Natural killer cell (primary cell): ENCODE data around the gene FFAR1. TPM values are rescaled to one million over a fixed set of nuclear protein-coding genes. Genes with fewer than 3 reads are reported as not detected.

Experiments
- ATAC-seq, 3 donors: fragments of 150-1000 bp in 2 of 3; fragments of 200-7000 bp in 1 of 3; cut with Tn5 transposase; 1 replicate in 1 of 3; 2 replicates in 2 of 3; pipeline ENCODE4 v1.10.0; 2021; ENCODE audit warnings: mild to moderate bottlenecking in 2 of 3, moderate library complexity in 2 of 3
- DNase-seq, 2 donors: peaks; one replicate each; pipeline versions ENCODE4 v3.0.0 to v3.0.0-alpha.2; 2013 to 2021; ENCODE audit warnings: mixed read lengths in 1 of 2
- H3K27ac ChIP-seq: one replicate; pipeline ENCODE4 v1.5.1; 2013; ENCODE audit warnings: mild to moderate bottlenecking, low read length
- H3K27me3 ChIP-seq: one replicate; pipeline ENCODE4 v1.6.1; 2013; ENCODE audit warnings: low read length; ENCODE audit not compliant: control insufficient read depth, insufficient read depth
- H3K36me3 ChIP-seq: one replicate; pipeline ENCODE4 v1.6.1; 2013; ENCODE audit warnings: low read length; ENCODE audit not compliant: control insufficient read depth, insufficient read depth
- H3K4me1 ChIP-seq: one replicate; pipeline ENCODE4 v1.6.1; 2013; ENCODE audit warnings: low read length; ENCODE audit not compliant: control insufficient read depth, insufficient read depth
- H3K4me3 ChIP-seq: one replicate; pipeline ENCODE4 v1.5.1; 2013; ENCODE audit warnings: low read length
- H3K9me3 ChIP-seq: one replicate; pipeline ENCODE4 v1.6.1; 2013; ENCODE audit warnings: low read length; ENCODE audit not compliant: control insufficient read depth, insufficient read depth
- H3K27ac Mint-ChIP-seq, 2 donors: one replicate each; pipeline ENCODE4 v1.8.0; 2022; ENCODE audit warnings: mild to moderate bottlenecking in 2 of 2, mixed read lengths in 2 of 2, moderate library complexity in 1 of 2
- H3K27me3 Mint-ChIP-seq, 2 donors: one replicate each; pipeline ENCODE4 v1.8.0; 2022; ENCODE audit warnings: low read depth in 2 of 2, mixed read lengths in 2 of 2
- H3K36me3 Mint-ChIP-seq: one replicate; pipeline ENCODE4 v1.8.0; 2022; ENCODE audit warnings: mixed read lengths
- H3K4me1 Mint-ChIP-seq, 2 donors: one replicate each; pipeline ENCODE4 v1.8.0; 2022; ENCODE audit warnings: mixed read lengths in 2 of 2
- H3K4me3 Mint-ChIP-seq: one replicate; pipeline ENCODE4 v1.8.0; 2022; ENCODE audit warnings: mild to moderate bottlenecking, moderate library complexity, mixed read lengths
- H3K9me3 Mint-ChIP-seq, 2 donors: one replicate each; pipeline ENCODE4 v1.8.0; 2022; ENCODE audit warnings: mixed read lengths in 2 of 2
- CTCF ChIP-seq: fragments of 200-600 bp; IDR thresholded peaks from one replicate; pipeline ENCODE4 v1.8.0; 2022; ENCODE audit warnings: antibody characterized with exemption
- WGBS: methylation state at CpG from one replicate; pipeline ENCODE4 v1.1.7; 2013; ENCODE audit warnings: missing lambda C conversion rate; ENCODE audit not compliant: insufficient coverage; 5-methylcytosine and 5-hydroxymethylcytosine counted together
- intact Hi-C: fragments of 100-400 bp; cut with micrococcal nuclease; formaldehyde crosslinking; loops from one replicate; pipeline ENCODE4 v1.14.2; 2022
- total RNA-seq, 4 donors: library from RNA; stranded (reverse); fragments of 120-200 nt in 1 of 4; gene quantifications; one replicate each; pipeline versions ENCODE4 v1.2.3 to v1.2.4, GENCODE V29; 2013 to 2022

The FFAR1 gene
- total RNA-seq, 3 donors from 2014 or later (not counting 1 experiment from before 2014, with no cell fraction given), result 0.30 to 0.47 TPM; not detected in 1

DNA sequence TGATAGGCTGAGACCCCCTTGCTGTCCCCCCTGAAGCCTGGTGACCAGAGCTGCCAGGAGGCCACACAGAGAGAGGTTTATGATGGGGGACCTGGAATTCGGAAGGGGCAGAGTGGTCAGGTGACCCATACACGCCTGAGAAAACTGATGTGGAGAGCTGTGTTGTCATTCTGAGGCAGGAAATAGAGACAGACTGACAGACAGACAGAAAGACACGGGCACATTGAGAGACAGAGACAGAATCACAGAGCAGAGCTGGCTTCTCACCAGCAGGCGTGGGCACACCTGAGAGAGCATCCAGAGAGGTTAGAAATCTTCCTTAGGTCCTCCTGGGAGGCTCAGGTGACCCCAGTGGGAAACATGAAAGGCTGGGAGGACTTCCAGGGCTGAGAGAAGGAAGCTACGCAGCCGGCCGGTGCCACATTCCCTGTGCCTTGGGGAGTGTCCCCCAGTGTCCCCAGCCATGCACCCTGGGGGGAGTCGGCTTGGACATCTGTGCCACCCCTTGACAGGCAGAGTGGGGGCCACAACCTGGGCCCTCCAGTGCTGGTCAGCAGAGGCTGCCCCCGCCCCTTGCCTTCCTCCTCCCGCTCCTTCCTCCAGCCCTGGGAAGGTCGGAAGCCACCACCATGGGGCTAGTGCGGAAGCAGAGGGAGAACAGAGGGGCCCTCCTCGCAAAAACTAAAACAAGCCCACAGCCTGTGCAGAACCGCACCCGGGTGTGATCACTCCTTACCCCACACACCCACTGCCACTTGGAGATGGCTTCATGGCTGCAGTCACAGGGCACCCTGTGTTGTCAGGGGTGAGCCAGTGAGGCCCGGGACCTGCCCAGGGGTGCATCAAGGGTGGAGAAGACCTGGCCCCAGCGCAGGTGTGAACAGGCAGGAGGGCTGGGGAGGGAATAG, 2.2 kb downstream of the FFAR1 start:
- ATAC-seq (no peak), DNase-seq (peak in 1 of 2 donors; percentile 14)
- Mint-ChIP-seq H3K27ac (no peak overlapping the region), H3K27me3 (peaks cover 10 to 23% of the 10 kb centered on the region in 2 donors), H3K36me3 (no peaks in the 10 kb centered on the region), H3K4me1 (peaks cover 15 to 27% of the 10 kb centered on the region in 2 donors), H3K9me3 (no peaks in the 10 kb centered on the region), H3K4me3 (no peak overlapping the region)
- H3K27me3 ChIP-seq, result no peaks in the 10 kb centered on the region
- H3K4me3 ChIP-seq, result no peak overlapping the region
- TF ChIP-seq CTCF, result no peak
- H3K27ac ChIP-seq, result no peak overlapping the region
- H3K36me3 ChIP-seq, result no peaks in the 10 kb centered on the region
- H3K9me3 ChIP-seq, result no peaks in the 10 kb centered on the region
- 86% methylated on average over 17 of the region's 17 CpGs for WGBS
- intact Hi-C loops, result loop anchor here (10.0 kb wide), 1 partner anchor 245 kb away; no protein-coding TSS in a partner anchor
- H3K4me1 ChIP-seq, result peaks cover 37% of the 10 kb centered on the region

DNA sequence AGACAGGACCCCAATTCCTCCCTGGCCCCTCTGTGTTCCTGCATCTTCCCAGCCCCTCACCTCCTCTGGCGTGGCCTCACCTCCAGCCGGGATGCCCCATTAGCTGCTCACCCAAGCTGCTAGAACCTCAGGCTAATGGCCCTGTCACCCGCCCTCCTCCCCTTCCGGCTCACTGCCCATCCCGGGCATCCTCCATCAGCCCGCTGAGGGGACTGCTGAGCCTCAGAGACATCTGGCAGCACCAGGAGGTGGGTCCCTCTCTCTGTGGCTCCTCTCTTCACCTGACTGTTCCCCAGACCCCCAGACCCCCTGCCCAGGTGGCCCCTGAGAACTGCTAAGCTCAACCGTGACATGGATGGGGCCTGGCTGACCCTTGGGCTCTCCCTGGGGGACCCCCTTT, 2.9 kb downstream of the FFAR1 start:
- no peak for TF ChIP-seq CTCF

GRCh38 chr19:35351411-35352176, 3.9 kb downstream of the FFAR1 start:
- H3K4me3 ChIP-seq, result no peak overlapping the region
- peaks cover 31% of the 10 kb centered on the region for H3K4me1 ChIP-seq
- no peak overlapping the region for H3K4me3 Mint-ChIP-seq
- intact Hi-C loops, result loop anchor here (1.0 to 10.0 kb wide), 3 partner anchors 117 to 243 kb away; no protein-coding TSS in a partner anchor
- H3K36me3 ChIP-seq, result no peaks in the 10 kb centered on the region
- H3K9me3 Mint-ChIP-seq, result no peaks in the 10 kb centered on the region
- peak in 1 of 2 donors; percentile 14 for DNase-seq
- no peaks in the 10 kb centered on the region for H3K36me3 Mint-ChIP-seq
- H3K27me3 Mint-ChIP-seq, result peaks cover 7 to 18% of the 10 kb centered on the region in 2 donors
- 96% methylated on average over 47 of the region's 47 CpGs for WGBS
- peaks cover 17 to 21% of the 10 kb centered on the region in 2 donors for H3K4me1 Mint-ChIP-seq
- H3K27ac Mint-ChIP-seq, result no peak overlapping the region
- TF ChIP-seq CTCF, result no peak
- no peak for ATAC-seq
- H3K27ac ChIP-seq, result no peak overlapping the region
- H3K27me3 ChIP-seq, result no peaks in the 10 kb centered on the region
- no peaks in the 10 kb centered on the region for H3K9me3 ChIP-seq

More for the DNA sequence above, 2.9 kb downstream of the FFAR1 start:
- Histone ChIP-seq H3K9me3 (no peaks in the 10 kb centered on the region), H3K4me3 (no peak overlapping the region), H3K4me1 (peaks cover 41% of the 10 kb centered on the region), H3K36me3 (no peaks in the 10 kb centered on the region), H3K27me3 (no peaks in the 10 kb centered on the region), H3K27ac (no peak overlapping the region)
- DNase-seq (peak in 1 of 2 donors; percentile 12), ATAC-seq (no peak)
- Mint-ChIP-seq H3K4me3 (no peak overlapping the region), H3K4me1 (peaks cover 15 to 27% of the 10 kb centered on the region in 2 donors), H3K27ac (no peak overlapping the region), H3K36me3 (no peaks in the 10 kb centered on the region), H3K9me3 (no peaks in the 10 kb centered on the region), H3K27me3 (peaks cover 10 to 19% of the 10 kb centered on the region in 2 donors)
- 88% methylated on average over 7 of the region's 7 CpGs for WGBS
- intact Hi-C loops, result loop anchor here (10.0 kb wide), 1 partner anchor 244 kb away; no protein-coding TSS in a partner anchor
